Kidney glomerular epithelial cell (primary cell): ENCODE results near the gene SLC26A5.
A peak's percentile ranks its signal among the peaks of the same experiment; 100 is the strongest.

ENCODE experiments used
- DNase-seq: peaks from one replicate; lab custom pipeline; 2025; lab: John Stamatoyannopoulos, UW

Gene SLC26A5

DNA sequence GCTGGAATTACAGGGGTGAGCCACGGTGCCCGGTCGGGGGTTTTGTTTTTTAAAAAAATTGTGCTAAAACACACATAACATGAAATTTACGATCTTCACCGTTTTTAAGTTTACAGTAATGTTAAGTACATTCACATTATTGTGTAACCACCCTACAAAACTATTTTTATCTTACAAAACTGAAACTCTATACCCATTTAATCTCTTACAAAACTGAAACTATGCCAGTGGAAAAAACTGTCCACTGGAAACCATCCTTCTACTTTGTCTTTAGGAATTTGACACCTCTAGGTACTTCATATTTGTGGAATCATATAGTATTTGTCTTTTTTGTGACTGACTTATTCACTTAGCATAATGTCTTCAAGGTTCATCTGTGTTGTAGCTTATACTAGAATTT, 99.6 kb downstream of the SLC26A5 start:
- DNase-seq, result no peak

DNA sequence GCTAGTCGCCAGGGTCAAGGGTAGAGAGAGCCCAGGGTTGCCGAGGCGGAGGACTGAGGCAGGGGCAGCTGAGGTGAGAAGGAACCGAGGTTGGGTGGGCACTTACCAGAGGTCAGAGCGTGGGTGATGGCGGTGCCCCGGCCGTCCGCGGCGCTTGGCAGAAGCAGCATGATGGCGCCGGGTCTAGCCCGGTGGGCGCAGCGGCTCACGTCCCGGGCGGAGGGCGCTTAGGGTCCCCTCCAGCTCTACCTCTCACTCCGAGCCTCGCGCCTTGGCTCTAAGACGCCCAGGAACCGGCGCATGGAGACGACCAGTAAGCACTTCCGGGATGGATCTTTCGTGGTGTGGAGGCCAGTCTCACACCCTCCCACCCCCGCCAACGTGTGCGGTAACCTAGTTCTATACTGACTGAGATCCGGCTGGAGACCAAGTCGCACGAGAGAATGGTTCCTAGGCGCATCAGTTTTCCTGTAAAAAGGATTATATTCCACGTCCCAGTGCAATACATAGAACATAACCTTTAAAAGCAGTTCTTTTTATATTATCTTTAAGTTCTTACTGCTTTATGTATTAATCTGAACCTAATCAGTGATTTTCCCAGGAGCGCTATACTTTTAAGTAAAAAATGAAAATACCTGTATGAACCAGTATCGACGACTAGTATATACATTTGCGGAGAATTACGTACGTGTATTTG, 101.4 kb downstream of the SLC26A5 start, which contains the start of gene DNAJC2:
Gene DNAJC2 (minus strand): TSS at position 315 of the 697 bp plus-strand sequence. CDS start 145 bp downstream, at position 170.
- DNase-seq, result peak; percentile 81

DNA sequence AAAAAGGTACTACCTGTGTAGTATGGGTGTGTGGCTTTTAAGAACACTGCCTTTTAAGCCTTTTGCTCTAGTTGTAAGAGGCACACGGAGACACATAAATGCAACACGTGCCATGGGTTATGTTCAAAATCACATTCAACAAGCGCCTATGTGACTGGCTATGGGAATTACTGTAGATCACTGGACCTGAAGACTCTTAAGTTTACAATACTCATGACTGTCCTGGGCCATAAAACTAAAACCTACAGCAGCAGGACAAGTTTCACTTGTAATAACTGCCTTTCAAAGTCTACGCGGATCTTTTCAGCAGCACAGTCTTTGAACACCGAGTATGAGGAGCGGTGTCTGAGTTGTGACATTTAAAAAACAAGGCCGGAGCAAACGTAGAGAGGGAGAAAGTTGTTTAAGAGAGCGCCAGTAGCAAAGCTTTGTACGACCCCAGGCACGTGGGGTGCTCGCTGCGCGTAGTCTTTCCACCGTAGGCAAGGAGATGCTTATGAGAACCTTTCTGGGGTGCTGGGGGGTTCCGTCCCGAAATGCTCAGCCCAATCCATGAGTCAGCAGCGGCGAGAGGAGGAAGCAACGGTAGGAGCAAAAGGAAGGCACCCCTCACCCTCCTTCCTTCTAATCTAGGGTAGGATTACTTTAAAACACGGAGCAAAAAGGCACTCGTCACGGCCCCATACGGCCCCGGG, 102.1 kb downstream of the SLC26A5 start:
- peak; percentile 49 for DNase-seq

DNA sequence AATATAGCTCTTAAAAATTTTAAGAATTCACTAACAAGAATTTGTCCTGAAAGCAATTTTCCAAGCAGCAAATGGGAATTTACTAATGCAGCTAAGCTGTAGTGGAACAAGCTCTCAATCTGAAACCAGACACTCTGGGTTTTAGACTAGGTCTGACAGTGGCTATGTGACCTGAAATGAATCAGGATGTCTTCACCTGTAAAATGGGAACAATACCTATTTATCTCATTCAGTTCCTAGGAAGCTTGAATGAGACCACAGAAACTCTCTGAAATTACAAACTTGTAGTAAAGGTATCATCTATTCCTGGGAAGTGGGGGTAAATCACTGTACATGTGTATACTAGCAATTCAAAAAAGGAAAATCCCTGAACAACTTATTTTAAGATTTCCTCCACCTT, 102.7 kb downstream of the SLC26A5 start:
- DNase-seq, result no peak

DNA sequence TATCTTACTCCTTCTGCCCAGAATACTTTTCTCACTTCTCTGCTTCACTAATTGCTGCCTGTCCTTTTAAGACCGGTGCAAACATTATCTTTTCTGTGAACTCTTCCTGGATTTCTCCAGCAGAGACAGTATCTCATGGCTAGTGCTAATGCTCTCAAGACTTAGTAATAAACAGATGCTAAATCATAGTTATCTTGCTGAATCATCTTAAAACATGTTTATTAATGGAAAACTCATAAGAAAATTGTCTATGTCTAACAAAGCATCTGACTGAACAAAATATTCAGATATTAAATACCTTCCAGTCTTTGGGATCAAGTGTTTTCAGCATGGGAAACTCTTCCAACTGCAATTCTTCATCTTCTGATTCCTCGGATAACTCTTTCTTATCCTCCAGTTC, 104.5 kb downstream of the SLC26A5 start:
- no peak for DNase-seq

DNA sequence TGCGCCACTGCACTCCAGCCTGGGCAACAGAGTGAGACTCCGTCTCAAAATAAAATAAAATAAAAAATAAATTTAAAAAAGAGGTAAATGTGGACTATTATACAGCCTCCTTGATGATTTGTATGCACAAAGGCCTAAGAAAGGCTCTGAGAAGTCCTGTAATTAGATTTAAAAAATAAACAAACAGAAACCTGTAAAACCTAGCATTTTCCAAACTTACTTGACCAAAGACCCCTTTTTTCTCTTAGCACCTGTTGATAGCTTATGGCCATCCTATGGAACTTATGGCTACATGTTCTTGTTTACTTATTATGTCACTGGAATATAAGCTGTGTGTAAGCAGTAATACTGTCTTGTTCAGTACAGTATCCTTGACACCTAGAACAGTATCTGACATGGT, 107.1 kb downstream of the SLC26A5 start:
- DNase-seq, result no peak

DNA sequence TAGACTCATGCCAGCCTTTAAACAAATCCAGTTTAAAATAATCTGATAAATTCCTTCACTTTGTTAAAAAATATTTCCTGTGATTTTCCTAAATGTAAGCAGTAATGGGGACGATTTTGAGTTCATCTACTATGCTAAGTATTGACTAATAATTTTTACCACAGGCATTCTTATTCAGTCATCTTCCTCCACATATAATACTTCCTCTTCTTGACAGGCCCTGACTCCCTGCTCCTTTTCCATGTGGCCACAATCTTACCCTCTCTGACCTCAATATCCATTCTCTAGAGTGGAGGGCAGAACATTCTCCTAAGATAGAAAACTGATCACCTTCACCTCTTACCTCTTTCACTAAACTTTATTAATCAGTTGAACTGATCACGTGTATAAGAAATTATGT, 109.2 kb downstream of the SLC26A5 start:
- no peak for DNase-seq

DNA sequence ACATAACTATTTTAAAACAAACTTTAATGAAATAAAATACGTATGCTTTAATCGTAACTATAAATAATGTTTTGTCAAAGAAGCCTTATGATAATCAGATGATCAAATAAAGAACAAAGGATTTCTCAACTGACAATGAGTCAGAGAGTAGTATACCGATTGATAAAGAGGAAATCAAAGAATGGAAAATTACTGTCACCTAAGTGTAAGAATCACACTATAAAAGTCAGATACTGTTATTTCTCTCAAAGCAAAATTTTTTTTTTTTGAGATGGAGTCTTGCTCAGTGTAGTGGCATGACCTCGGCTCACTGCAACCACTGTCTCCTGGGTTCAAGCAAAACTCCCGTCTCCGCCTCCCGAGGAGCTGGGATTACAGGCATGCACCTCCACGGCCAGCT, 120.3 kb downstream of the SLC26A5 start:
- no peak for DNase-seq
